GM18499 (cell line): ENCODE results near the gene TRPT1.

Source experiments
- ATAC-seq: cut with Tn5 transposase; IDR thresholded peaks from one replicate; pipeline ENCODE4 v1.9.1; 2021; ENCODE audit warnings: moderate number of reproducible peaks; ENCODE audit not compliant: insufficient read depth, unreplicated experiment

TRPT1 gene

GRCh38 chr11:64232182-64232966 is 6.4 kb upstream of the TRPT1 start:
- no peak for ATAC-seq

- no peak for ATAC-seq
Measured at GRCh38 chr11:64231546-64231945, 5.6 kb upstream of the TRPT1 start.

- no peak for ATAC-seq
Measured at GRCh38 chr11:64230985-64231365, 5.0 kb upstream of the TRPT1 start.

- no peak for ATAC-seq
Measured at GRCh38 chr11:64230171-64230984, 4.4 kb upstream of the TRPT1 start, which contains the start of gene DNAJC4. Gene DNAJC4 (plus strand): TSS chr11:64230548. CDS start chr11:64230855, 307 bp downstream.

GRCh38 chr11:64229744-64230170 is 3.8 kb upstream of the TRPT1 start:
- no peak for ATAC-seq

GRCh38 chr11:64229090-64229743 is 3.2 kb upstream of the TRPT1 start:
- ATAC-seq, result no peak

GRCh38 chr11:64227405-64227956 is 1.5 kb upstream of the TRPT1 start:
- no peak for ATAC-seq

- no peak for ATAC-seq
Measured at GRCh38 chr11:64226507-64227051, 593 bp upstream of the TRPT1 start.

DNA sequence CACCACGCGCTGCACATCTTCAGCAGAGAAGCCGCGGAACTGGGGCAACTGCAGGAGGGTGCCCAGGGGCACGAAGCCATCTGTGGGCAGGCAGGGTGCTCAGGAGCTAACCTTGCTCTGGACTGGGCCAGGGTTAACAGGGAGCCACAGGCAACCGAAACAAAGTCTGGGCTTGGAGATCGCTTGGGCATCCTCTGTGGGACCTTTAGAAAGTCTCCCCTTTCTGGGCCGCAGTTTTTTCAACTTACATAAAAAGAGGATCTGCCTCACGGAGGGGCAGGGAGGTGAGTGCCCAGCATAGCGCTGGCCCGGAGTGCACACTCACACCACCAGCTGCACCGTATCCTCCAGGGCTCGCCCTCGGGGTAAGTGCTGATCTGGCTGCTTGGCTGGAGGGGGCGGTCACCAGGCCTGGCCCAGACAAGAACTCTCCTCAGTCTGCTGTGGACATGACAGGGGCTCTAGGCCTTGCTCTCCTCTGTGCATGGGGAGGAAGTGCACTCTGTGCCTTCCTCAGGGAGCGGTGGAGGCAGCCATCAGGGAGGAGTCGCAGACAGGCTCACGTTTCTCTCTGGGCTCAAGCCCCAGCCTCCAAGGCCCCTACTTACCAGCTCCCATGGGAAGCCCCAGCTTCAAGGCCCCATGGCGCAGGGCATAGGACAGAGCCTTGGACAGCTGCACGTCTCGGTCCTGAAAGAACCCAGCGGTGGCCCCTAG is 937 bp downstream of the TRPT1 start:
- no peak for ATAC-seq

- no peak for ATAC-seq
Measured at GRCh38 chr11:64224151-64224890, 1.7 kb downstream of the TRPT1 start.

GRCh38 chr11:64223001-64223651 is 2.9 kb downstream of the TRPT1 start:
- no peak for ATAC-seq

GRCh38 chr11:64222651-64223000 is 3.4 kb downstream of the TRPT1 start:
- ATAC-seq, result no peak

DNA sequence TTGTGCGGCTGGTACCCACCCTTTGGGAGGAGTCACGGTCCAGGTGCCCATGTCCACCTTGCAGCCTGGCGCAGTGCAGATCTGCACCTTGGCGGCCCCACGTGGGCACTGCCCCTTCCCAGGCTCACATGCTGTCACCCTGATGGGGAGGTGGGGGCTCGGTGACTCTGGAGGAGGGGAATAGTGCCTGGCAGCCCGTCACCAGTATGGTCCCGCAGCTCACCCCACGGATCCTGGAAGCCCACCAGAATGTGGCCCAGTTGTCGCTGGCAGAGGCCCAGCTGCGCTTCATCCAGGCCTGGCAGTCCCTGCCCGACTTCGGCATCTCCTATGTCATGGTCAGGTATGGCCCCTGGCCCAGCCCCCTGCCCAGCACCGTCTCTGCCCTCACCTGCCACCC is 5.2 kb downstream of the TRPT1 start:
- ATAC-seq, result no peak

DNA sequence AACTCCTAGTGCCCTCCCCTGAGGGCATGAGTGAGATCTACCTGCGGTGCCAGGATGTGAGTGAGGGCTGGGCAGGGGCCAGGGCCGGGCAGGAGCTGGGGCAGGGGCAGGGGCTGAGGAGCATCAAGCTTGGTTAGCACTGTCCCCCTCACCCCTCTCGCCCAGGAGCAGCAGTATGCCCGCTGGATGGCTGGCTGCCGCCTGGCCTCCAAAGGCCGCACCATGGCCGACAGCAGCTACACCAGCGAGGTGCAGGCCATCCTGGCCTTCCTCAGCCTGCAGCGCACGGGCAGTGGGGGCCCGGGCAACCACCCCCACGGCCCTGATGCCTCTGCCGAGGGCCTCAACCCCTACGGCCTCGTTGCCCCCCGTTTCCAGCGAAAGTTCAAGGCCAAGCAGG is 5.7 kb downstream of the TRPT1 start:
- no peak for ATAC-seq

DNA sequence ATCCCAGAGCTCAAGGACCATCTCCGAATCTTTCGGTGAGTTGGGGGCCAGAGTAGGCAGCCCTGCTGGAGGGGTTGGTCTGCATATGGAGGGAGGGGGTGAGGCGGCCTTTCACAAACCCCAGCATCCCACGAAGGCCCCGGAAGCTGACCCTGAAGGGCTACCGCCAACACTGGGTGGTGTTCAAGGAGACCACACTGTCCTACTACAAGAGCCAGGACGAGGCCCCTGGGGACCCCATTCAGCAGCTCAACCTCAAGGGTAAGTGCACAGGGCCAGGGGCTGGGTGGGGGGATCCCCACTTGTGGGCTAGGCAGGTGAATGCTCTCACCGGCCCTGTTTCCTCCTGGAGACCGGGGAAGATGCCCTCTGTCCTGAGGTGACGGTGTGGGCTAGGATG is 6.2 kb downstream of the TRPT1 start:
- no peak for ATAC-seq

GRCh38 chr11:64219354-64219684 is 6.7 kb downstream of the TRPT1 start:
- no peak for ATAC-seq

GRCh38 chr11:64218628-64219353 is 7.2 kb downstream of the TRPT1 start:
- ATAC-seq, result no peak

DNA sequence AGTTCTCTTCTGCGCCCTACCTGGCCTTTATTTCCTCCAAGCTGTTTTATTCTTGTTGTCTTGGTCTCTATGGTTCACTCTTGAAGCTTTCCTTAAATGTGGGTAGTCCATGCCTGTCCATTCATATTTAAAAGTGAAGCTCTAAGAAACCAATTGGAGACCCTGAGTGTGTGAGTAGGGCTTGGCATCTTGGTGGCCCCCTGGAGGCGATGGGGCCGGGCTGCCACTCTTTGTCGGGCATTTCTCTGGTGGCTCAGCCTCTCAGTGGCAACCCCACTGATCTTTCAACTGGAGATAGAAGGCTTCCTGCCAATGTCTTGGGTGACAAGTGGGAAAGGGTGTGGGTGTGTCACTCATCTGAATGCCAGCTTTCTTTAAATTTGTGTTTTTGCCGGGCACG is 9.1 kb downstream of the TRPT1 start:
- no peak for ATAC-seq
